Measurements from ENCODE around the gene ERAS. TPM values are rescaled to one million over a fixed set of nuclear protein-coding genes. Genes with fewer than 3 reads are reported as not detected.

ERAS gene
- total RNA-seq, 1 donor from 2014 or later, result not detected

DNA sequence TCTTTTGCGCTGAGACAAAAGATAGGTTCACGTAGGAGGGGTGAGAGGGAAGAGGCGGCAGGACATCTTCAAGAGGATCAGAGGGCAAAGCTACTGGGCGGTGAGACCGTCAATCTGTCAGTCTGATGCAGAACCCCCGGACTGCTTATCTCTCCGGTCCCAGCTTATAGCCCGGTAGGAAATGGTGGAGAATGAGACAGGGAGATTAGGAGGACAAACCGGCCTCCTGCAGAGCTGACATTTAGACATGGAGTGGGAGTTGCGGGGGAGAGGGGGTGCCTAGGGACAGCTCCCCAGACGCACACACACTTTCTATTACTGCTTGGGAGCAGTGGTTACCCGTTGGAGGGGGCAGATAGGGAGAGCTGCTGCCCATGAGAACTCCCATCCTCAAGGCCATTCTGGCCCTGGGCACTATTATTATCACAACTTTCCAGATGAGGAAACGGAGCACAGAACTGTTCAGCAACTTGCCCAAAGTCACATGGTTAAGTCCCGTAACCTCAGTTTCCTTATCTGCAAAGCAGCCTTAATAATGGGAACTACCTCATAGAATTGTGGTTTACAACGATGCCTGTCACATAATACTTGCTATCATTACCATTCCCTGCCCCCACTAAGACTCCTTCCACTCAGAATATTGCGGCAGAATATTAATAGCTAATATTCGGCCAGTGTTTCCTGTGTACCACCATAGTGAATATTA, 25.6 kb upstream of the ERAS start:
- no peak for DNase-seq (ENCODE audit: low read depth)
- H3K4me3 ChIP-seq (ENCODE audit: low read depth, low read length), result peak overlapping the region; percentile 64
- no peak for TF ChIP-seq CTCF (IDR thresholded peaks at IDR 0.05; ENCODE audit: insufficient read depth, low read length, poor library complexity, severe bottlenecking)

GRCh38 chrX:48801280-48802088, 24.8 kb upstream of the ERAS start, which contains the start of gene HDAC6:
Gene HDAC6 (plus strand): TSS chrX:48802067. CDS start chrX:48802693, 626 bp downstream.
- no peaks in the 10 kb centered on the region for H3K27me3 ChIP-seq (ENCODE audit: control insufficient read depth, insufficient read depth, low read length)
- DNase-seq (ENCODE audit: low read depth), result peak; percentile 90
- no peak for TF ChIP-seq CTCF (IDR thresholded peaks at IDR 0.05; ENCODE audit: insufficient read depth, low read length, poor library complexity, severe bottlenecking)
- H3K4me3 ChIP-seq (ENCODE audit: low read depth, low read length), result peak within 1 kb of the TSS; percentile 75
- no peaks in the 10 kb centered on the region for H3K36me3 ChIP-seq (ENCODE audit: control insufficient read depth, insufficient read depth, low read length)

More for the DNA sequence above, 25.6 kb upstream of the ERAS start:
- H3K36me3 ChIP-seq (ENCODE audit: control insufficient read depth, insufficient read depth, low read length), result no peaks in the 10 kb centered on the region
- no peaks in the 10 kb centered on the region for H3K27me3 ChIP-seq (ENCODE audit: control insufficient read depth, insufficient read depth, low read length)

DNA sequence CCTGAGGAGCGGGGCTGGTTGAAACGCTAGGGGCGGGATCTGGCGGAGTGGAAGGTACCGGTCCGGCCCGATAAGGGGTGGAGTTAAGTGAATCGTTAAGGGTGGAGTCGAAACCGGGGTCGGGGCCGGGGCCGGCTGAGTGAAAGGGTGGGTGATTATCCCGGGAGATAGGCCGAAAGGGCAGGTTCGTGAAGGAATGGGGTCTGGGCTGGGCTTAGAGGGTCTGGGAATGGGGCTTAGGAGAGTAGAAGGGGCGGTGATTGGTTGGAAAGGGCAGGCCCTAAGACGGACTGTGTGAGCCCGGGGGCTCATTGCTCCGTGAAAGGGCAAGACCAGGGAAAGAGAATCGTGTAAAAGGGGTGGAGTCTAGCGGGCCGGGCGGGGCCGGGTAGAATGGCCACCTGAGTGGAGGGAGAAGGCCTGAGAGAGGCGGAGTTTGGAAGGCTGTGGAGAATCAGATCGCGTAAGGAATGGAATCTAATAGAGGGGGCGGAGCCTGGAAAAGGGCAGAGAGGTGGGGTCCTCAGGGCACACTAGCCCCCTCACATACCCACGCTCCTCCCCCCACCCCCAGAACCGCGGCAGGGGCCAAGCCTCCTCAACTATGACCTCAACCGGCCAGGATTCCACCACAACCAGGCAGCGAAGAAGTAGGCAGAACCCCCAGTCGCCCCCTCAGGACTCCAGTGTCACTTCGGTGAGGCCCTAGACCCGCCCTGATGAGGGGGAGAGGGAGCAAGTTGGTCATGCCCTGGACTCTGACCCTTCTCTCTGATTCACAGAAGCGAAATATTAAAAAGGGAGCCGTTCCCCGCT, 24.0 kb upstream of the ERAS start:
- TF ChIP-seq CTCF (IDR thresholded peaks at IDR 0.05; ENCODE audit: insufficient read depth, low read length, poor library complexity, severe bottlenecking), result no peak
- H3K27me3 ChIP-seq (ENCODE audit: control insufficient read depth, insufficient read depth, low read length), result no peaks in the 10 kb centered on the region
- H3K36me3 ChIP-seq (ENCODE audit: control insufficient read depth, insufficient read depth, low read length), result no peaks in the 10 kb centered on the region
- H3K4me3 ChIP-seq (ENCODE audit: low read depth, low read length), result peak overlapping the region; percentile 75
- peak; percentile 47 for DNase-seq (ENCODE audit: low read depth)

DNA sequence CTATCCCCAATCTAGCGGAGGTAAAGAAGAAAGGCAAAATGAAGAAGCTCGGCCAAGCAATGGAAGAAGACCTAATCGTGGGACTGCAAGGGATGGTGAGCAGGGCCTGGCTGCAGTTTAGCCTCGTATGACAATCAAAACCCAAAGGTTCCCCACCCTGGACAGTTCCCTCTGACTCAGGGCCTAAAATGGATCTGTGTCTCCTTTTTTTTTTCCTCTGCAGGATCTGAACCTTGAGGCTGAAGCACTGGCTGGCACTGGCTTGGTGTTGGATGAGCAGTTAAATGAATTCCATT, 23.5 kb upstream of the ERAS start:
- DNase-seq (ENCODE audit: low read depth), result no peak
- no peaks in the 10 kb centered on the region for H3K27me3 ChIP-seq (ENCODE audit: control insufficient read depth, insufficient read depth, low read length)
- H3K4me3 ChIP-seq (ENCODE audit: low read depth, low read length), result peak overlapping the region; percentile 75
- TF ChIP-seq CTCF (IDR thresholded peaks at IDR 0.05; ENCODE audit: insufficient read depth, low read length, poor library complexity, severe bottlenecking), result no peak
- no peaks in the 10 kb centered on the region for H3K36me3 ChIP-seq (ENCODE audit: control insufficient read depth, insufficient read depth, low read length)

DNA sequence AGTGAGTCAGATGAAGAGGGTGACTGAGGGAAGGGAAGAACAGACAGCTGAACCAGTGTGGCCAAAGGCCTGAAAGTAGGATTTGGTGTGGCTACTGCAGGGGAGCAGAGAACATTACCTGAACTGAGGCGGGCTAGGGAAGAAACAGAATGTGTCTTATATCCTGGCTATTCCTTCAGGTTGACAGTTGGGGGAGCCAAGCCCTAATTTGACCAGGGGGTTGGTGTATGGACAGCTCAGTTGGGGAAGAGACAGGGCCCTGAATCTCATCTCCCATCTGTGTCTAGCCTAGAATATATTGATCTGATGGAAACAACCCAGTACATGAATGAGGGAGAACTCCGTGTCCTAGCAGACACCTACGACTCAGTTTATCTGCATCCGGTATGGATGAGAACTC, 20.2 kb upstream of the ERAS start:
- no peak for TF ChIP-seq CTCF (IDR thresholded peaks at IDR 0.05; ENCODE audit: insufficient read depth, low read length, poor library complexity, severe bottlenecking)
- no peak for DNase-seq (ENCODE audit: low read depth)
- Histone ChIP-seq H3K4me3 (ENCODE audit: low read depth, low read length) (no peak overlapping the region), H3K27me3 (ENCODE audit: control insufficient read depth, insufficient read depth, low read length) (no peaks in the 10 kb centered on the region), H3K36me3 (ENCODE audit: control insufficient read depth, insufficient read depth, low read length) (no peaks in the 10 kb centered on the region)
